HG03469 (cell line): ENCODE data around the gene CD2.

Experiments
- ATAC-seq: cut with Tn5 transposase; IDR thresholded peaks from one replicate; pipeline ENCODE4 v1.9.1; 2021; ENCODE audit warnings: mild to moderate bottlenecking, moderate library complexity, moderate number of reproducible peaks; ENCODE audit not compliant: unreplicated experiment

The CD2 gene, protein sequence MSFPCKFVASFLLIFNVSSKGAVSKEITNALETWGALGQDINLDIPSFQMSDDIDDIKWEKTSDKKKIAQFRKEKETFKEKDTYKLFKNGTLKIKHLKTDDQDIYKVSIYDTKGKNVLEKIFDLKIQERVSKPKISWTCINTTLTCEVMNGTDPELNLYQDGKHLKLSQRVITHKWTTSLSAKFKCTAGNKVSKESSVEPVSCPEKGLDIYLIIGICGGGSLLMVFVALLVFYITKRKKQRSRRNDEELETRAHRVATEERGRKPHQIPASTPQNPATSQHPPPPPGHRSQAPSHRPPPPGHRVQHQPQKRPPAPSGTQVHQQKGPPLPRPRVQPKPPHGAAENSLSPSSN

DNA sequence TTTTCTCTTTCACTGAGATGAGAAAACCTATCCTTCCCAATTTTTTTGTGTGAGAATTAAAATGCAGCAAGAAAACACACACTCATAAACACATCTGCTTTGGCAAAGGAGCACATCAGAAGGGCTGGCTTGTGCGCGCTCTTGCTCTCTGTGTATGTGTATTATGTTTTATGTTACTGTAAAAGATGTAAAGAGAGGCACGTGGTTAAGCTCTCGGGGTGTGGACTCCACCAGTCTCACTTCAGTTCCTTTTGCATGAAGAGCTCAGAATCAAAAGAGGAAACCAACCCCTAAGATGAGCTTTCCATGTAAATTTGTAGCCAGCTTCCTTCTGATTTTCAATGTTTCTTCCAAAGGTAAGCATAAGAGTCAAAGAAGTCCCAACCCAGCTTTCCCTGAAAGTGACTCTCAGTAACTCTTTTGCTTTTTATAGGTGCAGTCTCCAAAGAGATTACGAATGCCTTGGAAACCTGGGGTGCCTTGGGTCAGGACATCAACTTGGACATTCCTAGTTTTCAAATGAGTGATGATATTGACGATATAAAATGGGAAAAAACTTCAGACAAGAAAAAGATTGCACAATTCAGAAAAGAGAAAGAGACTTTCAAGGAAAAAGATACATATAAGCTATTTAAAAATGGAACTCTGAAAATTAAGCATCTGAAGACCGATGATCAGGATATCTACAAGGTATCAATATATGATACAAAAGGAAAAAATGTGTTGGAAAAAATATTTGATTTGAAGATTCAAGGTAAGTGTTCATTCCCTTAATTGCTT, at the start of gene CD2:
TSS of gene CD2 (plus strand) at position 233 of the 780 bp plus-strand sequence. CDS start at position 296, 63 bp downstream.
- ATAC-seq = no peak

GRCh38 chr1:116706123-116706522, 48.1 kb upstream of the CD2 start:
- no peak for ATAC-seq

- ATAC-seq = no peak
Observed at GRCh38 chr1:116706841-116707240, 47.4 kb upstream of the CD2 start.

- no peak for ATAC-seq
Observed at GRCh38 chr1:116708255-116708900, 45.9 kb upstream of the CD2 start.

GRCh38 chr1:116709666-116710167, 44.5 kb upstream of the CD2 start:
- ATAC-seq = no peak

GRCh38 chr1:116710420-116711262, 43.6 kb upstream of the CD2 start:
- ATAC-seq = no peak

- ATAC-seq = no peak
Observed at GRCh38 chr1:116711263-116711840, 42.9 kb upstream of the CD2 start.

GRCh38 chr1:116712510-116712909, 41.7 kb upstream of the CD2 start:
- ATAC-seq = no peak

DNA sequence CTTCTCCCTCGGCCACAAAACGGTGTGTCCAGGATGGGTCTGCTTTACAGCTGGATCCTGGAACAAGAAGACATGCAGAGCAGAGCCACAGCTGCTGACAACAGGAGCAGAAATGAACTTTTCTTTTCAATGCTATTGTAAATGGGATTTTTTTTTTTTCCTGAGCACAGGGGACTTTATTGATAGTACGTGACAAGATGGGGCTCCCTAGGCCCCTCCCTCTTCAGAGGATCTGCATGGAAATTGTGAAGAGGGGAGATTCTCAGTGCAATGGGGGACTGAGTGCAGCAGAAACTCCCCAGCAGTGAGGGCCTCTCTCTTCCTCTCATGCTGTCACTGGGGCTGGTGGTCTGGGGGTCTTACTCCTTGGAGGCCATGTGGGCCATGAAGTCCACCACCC, 40.8 kb upstream of the CD2 start:
- ATAC-seq = no peak

DNA sequence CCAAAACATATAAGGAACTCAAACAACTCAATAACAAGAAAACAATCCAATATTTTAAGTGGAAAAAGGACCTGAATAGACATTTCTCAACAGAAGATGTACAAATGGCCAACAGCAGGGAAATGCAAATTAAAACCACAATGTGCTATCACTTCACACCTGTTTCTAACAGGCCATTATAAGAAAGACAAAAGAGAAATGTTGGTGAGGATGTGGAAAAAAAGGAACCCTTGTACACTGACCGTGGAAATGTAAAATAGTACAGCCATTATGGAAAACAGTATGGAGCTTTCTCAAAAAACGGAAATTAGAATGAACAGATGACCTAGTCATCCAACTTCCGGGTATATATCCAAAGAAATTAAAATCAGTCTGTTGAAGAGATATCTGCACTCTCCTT, 37.8 kb upstream of the CD2 start:
- ATAC-seq = no peak

GRCh38 chr1:116717318-116717717, 36.9 kb upstream of the CD2 start:
- ATAC-seq = no peak

DNA sequence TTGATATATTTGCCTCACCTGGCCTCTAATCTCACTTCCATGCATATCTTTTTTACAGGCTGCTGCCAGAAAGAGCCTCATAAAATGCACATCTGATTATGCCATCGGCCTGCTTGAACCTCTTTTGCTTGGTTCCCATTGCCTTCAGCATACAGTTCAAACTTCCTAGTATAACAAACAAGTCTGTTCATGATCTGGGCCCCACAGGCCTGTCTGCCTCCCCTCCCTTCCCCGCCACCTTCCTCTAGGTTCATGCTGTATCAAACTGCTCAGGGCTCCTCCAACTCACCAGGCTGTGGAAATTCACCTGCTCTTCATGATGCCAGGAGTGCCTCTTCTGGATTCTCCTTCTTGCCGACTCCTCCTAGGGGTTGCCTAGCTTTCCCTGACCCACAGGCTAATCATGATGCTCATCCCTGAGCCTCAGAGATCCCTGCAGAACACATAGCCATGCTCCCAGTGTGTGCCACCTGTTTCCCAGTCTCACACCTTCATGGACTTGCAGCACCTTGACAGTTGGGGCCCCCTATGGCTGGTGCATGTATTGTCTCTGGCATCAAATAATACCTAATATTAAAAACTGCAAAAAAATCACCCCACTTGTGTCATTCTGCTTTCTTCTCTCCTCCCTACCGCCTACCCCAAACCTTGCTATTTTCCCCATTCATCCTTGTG, 33.7 kb upstream of the CD2 start:
- ATAC-seq = no peak

DNA sequence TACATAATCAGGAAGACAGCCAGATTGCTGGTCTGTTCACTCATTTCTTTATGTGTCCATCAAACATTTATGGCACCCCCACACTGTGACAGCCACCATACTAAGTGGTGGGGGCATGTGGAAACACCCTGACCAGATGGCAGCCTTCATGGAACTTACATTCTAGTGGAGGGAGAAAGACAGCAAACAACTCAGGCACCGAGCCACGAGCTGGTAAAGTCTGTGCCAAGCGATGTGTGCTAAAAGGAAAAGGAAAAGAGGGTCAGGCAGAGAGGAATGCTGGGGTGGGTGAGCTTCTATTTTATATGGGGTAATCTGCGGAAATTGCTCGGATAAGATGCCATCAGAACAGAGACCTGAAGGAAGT, 33.2 kb upstream of the CD2 start:
- ATAC-seq = no peak

- ATAC-seq = no peak
Observed at GRCh38 chr1:116721451-116722007, 32.7 kb upstream of the CD2 start.

DNA sequence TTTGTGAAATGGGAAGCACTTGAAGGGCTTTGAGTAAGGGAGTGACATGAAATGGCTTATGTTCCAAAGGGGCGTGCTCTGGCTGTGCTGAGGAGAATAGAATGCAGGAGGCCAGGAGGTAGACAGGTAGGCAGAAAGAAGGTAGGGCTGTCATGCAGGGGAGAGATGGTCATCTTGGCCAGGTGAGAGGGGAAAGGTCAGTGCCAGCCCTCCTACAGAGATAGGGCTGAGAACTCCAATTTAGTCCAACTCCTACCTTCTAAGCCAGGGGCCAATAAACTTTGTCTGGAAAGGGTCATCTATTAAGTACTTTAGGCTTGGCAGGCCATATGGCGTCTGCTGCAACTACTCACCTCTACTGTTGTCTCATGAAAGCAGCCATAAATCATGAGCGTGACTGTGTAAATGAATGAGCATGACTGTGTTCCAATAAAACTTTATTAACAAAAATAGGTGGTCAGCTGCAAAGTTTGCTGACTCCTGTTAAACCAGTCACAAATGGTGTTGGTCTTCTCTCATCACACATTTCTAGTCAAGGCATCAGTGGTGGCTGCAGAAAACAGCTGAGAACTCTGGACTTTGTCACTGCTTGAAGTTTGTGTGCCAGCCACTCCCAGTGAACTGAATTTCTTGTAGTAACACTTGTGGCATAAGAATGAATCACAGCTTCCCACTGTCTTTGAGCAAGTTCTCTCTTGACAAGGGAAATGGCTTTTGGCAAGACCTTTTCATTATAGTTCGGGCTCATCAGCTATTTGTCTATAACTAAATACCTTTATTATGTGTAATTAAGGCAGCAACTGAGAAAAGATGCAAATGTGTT, 32.0 kb upstream of the CD2 start:
- ATAC-seq = no peak

- no peak for ATAC-seq
Observed at GRCh38 chr1:116724765-116725375, 29.4 kb upstream of the CD2 start.

GRCh38 chr1:116725798-116726197, 28.4 kb upstream of the CD2 start:
- no peak for ATAC-seq
